ENCODE measurements around the gene C19orf44. TPM values are rescaled to one million over a fixed set of nuclear protein-coding genes. Genes with fewer than 3 reads are reported as not detected.
"Not testable (repeated sequence)": the region's sequence is repeated elsewhere in the genome, so short reads cannot be mapped to it uniquely, and the experiment has no call there.

C19orf44 gene
- total RNA-seq, 1 donor from 2014 or later = 5.3 TPM

DNA sequence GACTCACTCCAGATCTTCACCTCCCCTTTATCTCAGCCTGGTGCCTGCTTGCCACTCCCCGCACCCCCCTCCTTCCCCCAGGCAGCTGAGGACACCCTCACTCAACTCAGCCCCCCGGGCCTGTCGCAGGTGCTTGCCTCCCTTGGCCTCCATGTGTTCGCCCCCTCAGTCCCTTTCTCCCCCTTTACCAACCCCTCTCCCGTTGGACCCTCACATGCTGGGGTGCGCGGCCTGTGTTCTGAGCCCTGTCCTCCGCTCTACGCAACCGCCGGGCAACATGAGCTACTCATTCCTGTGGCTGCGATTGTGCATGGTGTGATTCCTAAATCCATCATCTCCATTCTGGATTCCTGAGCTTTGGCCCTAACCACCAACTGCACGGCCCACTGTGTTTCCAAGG, 40.9 kb downstream of the C19orf44 start:
- Mint-ChIP-seq H3K36me3 (ENCODE audit: unreplicated experiment) (peaks cover 33% of the 10 kb centered on the region), H3K4me1 (ENCODE audit: unreplicated experiment) (peaks cover 17% of the 10 kb centered on the region), H3K4me3 (ENCODE audit: unreplicated experiment) (no peak overlapping the region), H3K9me3 (ENCODE audit: unreplicated experiment) (no peaks in the 10 kb centered on the region), H3K27me3 (ENCODE audit: unreplicated experiment) (no peaks in the 10 kb centered on the region), H3K27ac (ENCODE audit: unreplicated experiment) (no peak overlapping the region)
- no peak for DNase-seq (ENCODE audit: extremely low spot score, unreplicated experiment)
- TF ChIP-seq CTCF (IDR thresholded peaks at IDR 0.05) = no peak

DNA sequence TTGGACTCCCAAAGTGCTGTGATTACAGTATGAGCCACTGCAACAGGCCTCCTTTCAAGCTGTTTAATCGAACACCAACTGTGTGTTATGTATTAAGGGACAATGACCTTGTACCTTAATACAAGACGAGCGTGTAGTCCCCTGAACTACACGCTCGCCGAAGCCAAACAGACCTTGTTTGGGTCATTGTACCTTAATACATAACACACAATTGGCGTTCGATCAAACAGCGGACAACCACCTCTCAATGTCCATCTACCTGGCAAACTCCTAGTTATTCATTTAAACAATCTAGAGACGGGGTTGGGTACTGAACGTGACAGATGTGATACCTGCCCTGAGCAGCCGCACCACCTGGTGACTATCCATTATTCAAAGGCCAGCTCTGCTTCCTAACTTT, 44.8 kb downstream of the C19orf44 start:
- no peak for DNase-seq (ENCODE audit: extremely low spot score, unreplicated experiment)
- peak overlapping the region; percentile 48 for H3K27ac Mint-ChIP-seq (ENCODE audit: unreplicated experiment)
- H3K4me1 Mint-ChIP-seq (ENCODE audit: unreplicated experiment) = peaks cover 29% of the 10 kb centered on the region
- no peaks in the 10 kb centered on the region for H3K9me3 Mint-ChIP-seq (ENCODE audit: unreplicated experiment)
- H3K36me3 Mint-ChIP-seq (ENCODE audit: unreplicated experiment) = peaks cover 23% of the 10 kb centered on the region
- no peak for TF ChIP-seq CTCF (IDR thresholded peaks at IDR 0.05)
- H3K27me3 Mint-ChIP-seq (ENCODE audit: unreplicated experiment) = no peaks in the 10 kb centered on the region
- peak overlapping the region; percentile 87 for H3K4me3 Mint-ChIP-seq (ENCODE audit: unreplicated experiment)

GRCh38 chr19:16541526-16542044, 45.4 kb downstream of the C19orf44 start:
- H3K9me3 Mint-ChIP-seq (ENCODE audit: unreplicated experiment) = no peaks in the 10 kb centered on the region
- H3K4me1 Mint-ChIP-seq (ENCODE audit: unreplicated experiment) = peaks cover 29% of the 10 kb centered on the region
- no peaks in the 10 kb centered on the region for H3K27me3 Mint-ChIP-seq (ENCODE audit: unreplicated experiment)
- no peak for TF ChIP-seq CTCF (IDR thresholded peaks at IDR 0.05)
- peaks cover 19% of the 10 kb centered on the region for H3K36me3 Mint-ChIP-seq (ENCODE audit: unreplicated experiment)
- H3K27ac Mint-ChIP-seq (ENCODE audit: unreplicated experiment) = peak overlapping the region; percentile 48
- H3K4me3 Mint-ChIP-seq (ENCODE audit: unreplicated experiment) = peak overlapping the region; percentile 87
- DNase-seq (ENCODE audit: extremely low spot score, unreplicated experiment) = no peak

GRCh38 chr19:16542045-16542909, 46.1 kb downstream of the C19orf44 start, which contains the start of gene CHERP:
CHERP (minus strand) TSS chr19:16542437; CDS start chr19:16542378, 59 bp downstream.
- no peak for TF ChIP-seq CTCF (IDR thresholded peaks at IDR 0.05)
- Mint-ChIP-seq H3K4me3 (ENCODE audit: unreplicated experiment) (peak within 1 kb of the TSS; percentile 87), H3K27ac (ENCODE audit: unreplicated experiment) (peak within 1 kb of the TSS; percentile 80), H3K36me3 (ENCODE audit: unreplicated experiment) (peaks cover 17% of the 10 kb centered on the region), H3K9me3 (ENCODE audit: unreplicated experiment) (no peaks in the 10 kb centered on the region), H3K27me3 (ENCODE audit: unreplicated experiment) (no peaks in the 10 kb centered on the region), H3K4me1 (ENCODE audit: unreplicated experiment) (peaks cover 29% of the 10 kb centered on the region)
- peak; percentile 98 for DNase-seq (ENCODE audit: extremely low spot score, unreplicated experiment)

DNA sequence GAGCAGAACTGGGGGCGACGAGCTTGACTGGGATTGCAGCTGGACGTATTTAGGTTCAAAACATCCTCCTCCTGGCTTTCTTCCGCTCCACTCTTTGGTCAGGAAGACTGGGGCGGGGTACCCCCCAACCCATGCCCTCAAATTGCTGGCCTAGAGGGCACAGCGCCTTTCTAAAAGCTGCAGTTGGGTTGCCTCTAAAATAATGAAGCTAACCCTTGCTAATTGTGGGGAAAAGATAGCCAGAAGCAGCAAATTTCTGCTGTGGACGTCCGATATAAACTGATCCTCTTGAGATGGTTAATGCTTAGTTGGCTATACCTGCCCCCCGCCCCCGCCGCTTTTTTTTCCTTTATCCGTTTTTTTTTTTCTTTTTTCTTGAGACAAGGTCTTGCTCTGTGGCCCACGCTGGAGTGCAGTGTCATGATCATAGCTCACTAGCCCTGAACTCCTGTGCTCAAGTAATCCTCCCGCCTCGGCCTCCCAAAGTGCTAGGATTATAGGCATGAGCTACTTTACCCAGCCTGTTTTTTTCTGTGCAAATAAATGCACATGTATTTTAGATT, 46.8 kb downstream of the C19orf44 start:
- DNase-seq (ENCODE audit: extremely low spot score, unreplicated experiment) = no peak
- no peaks in the 10 kb centered on the region for H3K27me3 Mint-ChIP-seq (ENCODE audit: unreplicated experiment)
- peak overlapping the region; percentile 87 for H3K4me3 Mint-ChIP-seq (ENCODE audit: unreplicated experiment)

GRCh38 chr19:16543734-16544133, 47.5 kb downstream of the C19orf44 start:
- peak overlapping the region; percentile 18 for H3K27ac Mint-ChIP-seq (ENCODE audit: unreplicated experiment)
- H3K9me3 Mint-ChIP-seq (ENCODE audit: unreplicated experiment); DNase-seq (ENCODE audit: extremely low spot score, unreplicated experiment); H3K27me3 Mint-ChIP-seq (ENCODE audit: unreplicated experiment): not testable (repeated sequence)
- H3K36me3 Mint-ChIP-seq (ENCODE audit: unreplicated experiment) = peaks cover 13% of the 10 kb centered on the region
- H3K4me3 Mint-ChIP-seq (ENCODE audit: unreplicated experiment) = peak overlapping the region; percentile 87
- peaks cover 27% of the 10 kb centered on the region for H3K4me1 Mint-ChIP-seq (ENCODE audit: unreplicated experiment)

More for the DNA sequence above, 46.8 kb downstream of the C19orf44 start:
- Mint-ChIP-seq H3K27ac (ENCODE audit: unreplicated experiment) (peak overlapping the region; percentile 80), H3K4me1 (ENCODE audit: unreplicated experiment) (peaks cover 27% of the 10 kb centered on the region), H3K36me3 (ENCODE audit: unreplicated experiment) (peaks cover 14% of the 10 kb centered on the region), H3K9me3 (ENCODE audit: unreplicated experiment) (no peaks in the 10 kb centered on the region)
- no peak for TF ChIP-seq CTCF (IDR thresholded peaks at IDR 0.05)
